AG09319 (cell line): ENCODE results near the gene PCSK6.

ENCODE experiments used
- DNase-seq: peaks from one replicate; pipeline ENCODE4 v3.0.0-alpha.2; 2010; ENCODE audit warnings: low read depth; ENCODE audit errors: extremely low read depth
- TF ChIP-seq, protein P1 (sequence below): IDR thresholded peaks from 2 replicates; pipeline ENCODE4 v1.5.1; 2011; ENCODE audit warnings: low read depth, mild to moderate bottlenecking, inconsistent platforms, low read length, moderate library complexity

The PCSK6 gene

DNA sequence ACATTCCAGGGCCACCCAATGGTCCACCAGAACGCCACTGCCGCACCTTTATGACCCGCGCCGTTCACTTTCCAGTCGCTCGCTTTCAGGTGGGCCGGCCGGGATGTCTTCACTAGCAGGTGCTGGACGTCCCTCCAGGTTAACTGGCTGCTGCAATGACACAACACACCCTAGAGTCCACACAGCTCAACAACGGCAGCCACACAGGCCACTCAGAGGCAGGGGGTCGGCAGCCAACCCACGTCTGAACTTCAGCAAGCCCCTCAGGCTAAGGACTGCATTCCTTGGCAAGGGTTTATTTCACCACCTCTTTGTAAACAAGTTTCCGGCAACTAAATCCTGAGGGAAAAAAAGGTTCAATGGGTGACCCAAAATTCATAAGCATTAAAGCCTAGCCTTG is 105.2 kb downstream of the PCSK6 start:
- TF ChIP-seq, protein P1, sequence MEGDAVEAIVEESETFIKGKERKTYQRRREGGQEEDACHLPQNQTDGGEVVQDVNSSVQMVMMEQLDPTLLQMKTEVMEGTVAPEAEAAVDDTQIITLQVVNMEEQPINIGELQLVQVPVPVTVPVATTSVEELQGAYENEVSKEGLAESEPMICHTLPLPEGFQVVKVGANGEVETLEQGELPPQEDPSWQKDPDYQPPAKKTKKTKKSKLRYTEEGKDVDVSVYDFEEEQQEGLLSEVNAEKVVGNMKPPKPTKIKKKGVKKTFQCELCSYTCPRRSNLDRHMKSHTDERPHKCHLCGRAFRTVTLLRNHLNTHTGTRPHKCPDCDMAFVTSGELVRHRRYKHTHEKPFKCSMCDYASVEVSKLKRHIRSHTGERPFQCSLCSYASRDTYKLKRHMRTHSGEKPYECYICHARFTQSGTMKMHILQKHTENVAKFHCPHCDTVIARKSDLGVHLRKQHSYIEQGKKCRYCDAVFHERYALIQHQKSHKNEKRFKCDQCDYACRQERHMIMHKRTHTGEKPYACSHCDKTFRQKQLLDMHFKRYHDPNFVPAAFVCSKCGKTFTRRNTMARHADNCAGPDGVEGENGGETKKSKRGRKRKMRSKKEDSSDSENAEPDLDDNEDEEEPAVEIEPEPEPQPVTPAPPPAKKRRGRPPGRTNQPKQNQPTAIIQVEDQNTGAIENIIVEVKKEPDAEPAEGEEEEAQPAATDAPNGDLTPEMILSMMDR = no peak

DNA sequence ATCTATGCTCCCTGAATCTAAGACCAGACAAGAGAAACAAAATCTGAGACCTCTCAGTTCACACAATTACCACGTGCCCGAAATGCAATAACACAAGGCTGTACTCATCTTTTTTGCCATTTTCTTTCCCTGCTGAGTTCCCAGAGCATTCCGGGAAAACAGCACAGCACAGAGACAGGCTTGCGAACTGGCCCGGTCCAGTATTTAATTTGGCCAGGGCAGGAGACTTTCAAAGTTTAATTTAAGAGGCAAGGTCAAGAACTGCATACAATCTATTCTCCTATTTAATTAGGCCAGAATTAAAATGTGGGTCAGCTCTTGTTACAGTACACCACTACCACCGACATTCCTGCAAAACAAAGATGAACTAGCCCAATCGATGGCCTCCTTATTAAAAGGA is 107.0 kb downstream of the PCSK6 start:
- TF ChIP-seq, protein P1 = no peak
- no peak for DNase-seq

More for the DNA sequence above, 105.2 kb downstream of the PCSK6 start:
- DNase-seq = no peak

DNA sequence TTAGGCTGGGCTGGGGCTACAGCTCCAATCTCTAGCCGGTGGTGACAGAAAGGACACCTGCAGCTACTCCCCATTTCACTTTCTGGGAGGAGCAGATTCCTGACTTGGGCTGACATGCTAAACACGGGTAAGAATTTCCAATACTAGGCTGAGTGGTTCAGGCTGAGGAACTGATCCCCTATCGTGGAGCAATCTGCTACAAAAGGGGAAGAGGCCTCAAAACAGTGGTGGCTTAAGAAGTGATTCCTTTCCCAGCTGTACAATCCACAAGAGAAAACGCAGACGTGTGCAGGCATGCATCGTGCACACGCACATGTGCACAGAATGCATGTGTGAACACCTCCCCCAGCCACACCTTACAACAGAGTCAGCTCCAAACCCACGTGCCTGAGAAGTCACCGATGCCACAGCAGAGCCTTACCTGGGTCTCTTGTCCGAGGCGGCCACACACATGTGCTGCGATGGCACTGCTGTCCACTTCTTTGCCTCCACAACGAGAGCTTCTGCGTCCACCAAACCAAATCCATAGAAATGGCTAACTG is 107.8 kb downstream of the PCSK6 start:
- no peak for DNase-seq
- TF ChIP-seq, protein P1 = no peak

DNA sequence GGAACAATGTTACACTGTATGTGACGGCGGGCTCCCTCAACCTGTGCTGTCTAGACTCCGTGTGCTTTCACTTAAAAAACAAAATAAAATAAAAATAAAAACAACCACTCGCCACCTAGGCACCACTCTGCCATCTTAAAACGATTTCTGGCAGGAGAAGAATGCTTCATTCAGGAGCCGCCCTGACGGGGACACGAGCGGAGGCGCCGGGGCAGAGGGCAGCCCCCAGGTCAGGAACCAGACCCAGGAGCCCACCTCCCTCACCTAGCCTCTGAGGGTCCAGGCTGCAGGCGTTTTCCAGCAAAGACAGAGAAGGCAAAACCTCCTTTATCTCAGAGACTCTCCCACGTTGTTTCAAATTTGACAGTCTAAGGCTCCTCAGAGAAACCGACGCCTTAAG is 109.4 kb downstream of the PCSK6 start:
- TF ChIP-seq, protein P1 = no peak
- no peak for DNase-seq

DNA sequence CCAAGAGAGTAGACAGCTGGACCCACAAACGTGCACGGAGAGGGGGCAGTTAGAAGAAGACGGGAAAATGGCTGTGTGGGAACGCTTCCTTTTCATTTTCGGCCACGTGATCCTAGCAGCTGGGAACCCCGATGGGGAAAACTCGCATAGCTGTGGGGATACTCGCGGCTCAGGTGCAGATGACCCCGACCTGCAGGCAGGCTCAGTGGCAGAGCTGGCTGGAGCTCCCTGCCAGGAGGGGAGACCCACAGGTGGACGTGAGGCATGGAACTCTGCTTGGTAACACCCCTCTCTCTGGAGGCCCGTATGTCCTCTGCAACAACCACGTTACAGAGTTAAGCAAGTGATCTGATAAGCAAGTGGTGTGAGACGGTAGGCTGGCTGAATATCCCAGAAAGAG is 109.9 kb downstream of the PCSK6 start:
- DNase-seq = no peak
- TF ChIP-seq, protein P1 = no peak

DNA sequence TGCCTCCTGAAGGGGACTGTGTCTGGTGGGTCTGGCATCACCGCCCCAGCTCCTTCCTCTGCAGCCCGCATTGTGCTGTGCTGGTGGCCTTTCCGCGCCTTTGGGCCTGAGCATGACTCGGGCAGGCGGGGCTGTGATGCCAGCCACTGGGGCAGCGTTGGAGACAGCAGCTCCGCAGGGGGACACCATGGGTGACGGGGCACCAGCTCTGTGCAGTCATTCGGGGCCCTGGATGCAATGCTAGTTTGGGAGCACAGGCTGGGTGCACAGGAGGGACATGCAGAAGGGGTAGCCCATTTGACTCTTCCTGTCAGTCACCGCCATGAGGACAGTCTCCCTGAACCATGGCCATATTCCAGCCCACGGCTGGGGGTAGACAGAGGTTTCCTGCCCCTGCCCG is 110.6 kb downstream of the PCSK6 start:
- TF ChIP-seq, protein P1 = no peak
- no peak for DNase-seq

DNA sequence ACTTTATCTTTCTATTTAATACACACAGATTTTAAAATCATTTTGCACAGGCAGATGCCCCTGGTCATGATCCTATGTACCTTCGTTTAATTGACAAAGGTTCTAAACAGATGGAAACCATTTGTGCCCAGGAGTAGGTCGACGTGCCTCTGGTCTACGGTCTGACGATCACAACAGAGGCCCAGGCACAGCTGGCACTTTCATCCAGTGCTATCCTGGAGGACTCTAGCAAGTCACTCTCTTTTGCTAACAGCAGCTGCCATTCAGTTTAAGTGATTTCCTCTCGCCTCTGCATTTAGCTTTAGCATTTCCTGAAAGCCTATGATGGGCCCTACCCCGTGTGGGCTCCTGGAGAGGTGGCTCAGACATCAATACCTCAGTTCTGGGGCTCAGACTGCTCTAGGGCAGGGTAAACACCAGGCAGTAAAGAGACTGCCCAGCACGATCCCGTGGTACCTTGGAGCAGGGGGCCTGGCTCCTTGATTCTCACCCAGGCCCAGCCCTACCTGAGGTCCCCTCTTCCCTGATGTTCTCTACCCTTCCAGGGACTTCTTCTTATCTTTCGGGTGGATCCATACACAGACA is 111.2 kb downstream of the PCSK6 start:
- TF ChIP-seq, protein P1 = no peak
- no peak for DNase-seq
